HUES64 (cell line): Measurements from ENCODE around the gene CTIF.

Source experiments
- H3K27ac ChIP-seq: 2 replicates; pipeline ENCODE4 v1.7.0; 2013; ENCODE audit warnings: low read depth, low read length, inconsistent platforms
- H3K27me3 ChIP-seq: 2 replicates; pipeline ENCODE4 v1.6.1; 2013; ENCODE audit warnings: mild to moderate bottlenecking, low read length; ENCODE audit not compliant: insufficient read depth
- H3K36me3 ChIP-seq: 2 replicates; pipeline ENCODE4 v1.6.1; 2013; ENCODE audit warnings: mild to moderate bottlenecking, low read length; ENCODE audit not compliant: insufficient read depth
- H3K4me1 ChIP-seq: 2 replicates; pipeline ENCODE4 v1.6.1; 2013; ENCODE audit warnings: mild to moderate bottlenecking, low read length, moderate library complexity; ENCODE audit not compliant: insufficient read depth
- H3K4me3 ChIP-seq: 2 replicates; pipeline ENCODE4 v1.5.1; 2013; ENCODE audit warnings: mild to moderate bottlenecking, low read length, moderate library complexity
- H3K9ac ChIP-seq: 2 replicates; pipeline ENCODE4 v1.6.1; 2013; ENCODE audit warnings: mild to moderate bottlenecking, low read depth, low read length
- H3K9me3 ChIP-seq: 2 replicates; pipeline ENCODE4 v1.6.1; 2013; ENCODE audit warnings: low read depth, low read length; ENCODE audit not compliant: insufficient read depth
- WGBS: fragments of 150-250, 120-280 bp; methylation state at CpG from one replicate; pipeline ENCODE4 v1.1.7; 2013; ENCODE audit warnings: missing lambda C conversion rate; 5-methylcytosine and 5-hydroxymethylcytosine counted together

The CTIF gene

DNA sequence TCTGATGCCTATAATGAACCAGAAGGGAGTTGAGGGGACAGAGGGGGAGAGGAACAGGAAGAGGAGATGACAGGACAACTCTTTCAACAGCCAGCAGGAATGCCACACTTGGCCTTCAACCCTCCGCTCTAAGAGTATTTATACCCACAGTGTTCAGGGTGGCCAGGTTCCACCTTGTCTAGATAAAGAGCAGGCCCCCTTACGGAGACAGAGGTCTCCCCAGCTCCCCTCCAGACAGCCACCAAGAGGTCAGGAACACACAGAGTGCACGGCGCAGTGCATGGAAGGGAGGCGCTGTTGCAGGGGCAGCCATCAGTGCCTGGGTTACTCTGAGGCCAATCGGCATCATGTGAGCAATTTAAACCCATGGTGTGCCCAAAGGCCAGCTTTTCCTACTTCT, 235.0 kb downstream of the CTIF start:
- Histone ChIP-seq H3K9ac (no peak overlapping the region), H3K27ac (no peak overlapping the region), H3K4me1 (peaks cover 5% of the 10 kb centered on the region), H3K9me3 (no peaks in the 10 kb centered on the region), H3K36me3 (no peaks in the 10 kb centered on the region), H3K27me3 (no peaks in the 10 kb centered on the region), H3K4me3 (no peak overlapping the region)
- 88% methylated on average over 6 of the region's 6 CpGs for WGBS

DNA sequence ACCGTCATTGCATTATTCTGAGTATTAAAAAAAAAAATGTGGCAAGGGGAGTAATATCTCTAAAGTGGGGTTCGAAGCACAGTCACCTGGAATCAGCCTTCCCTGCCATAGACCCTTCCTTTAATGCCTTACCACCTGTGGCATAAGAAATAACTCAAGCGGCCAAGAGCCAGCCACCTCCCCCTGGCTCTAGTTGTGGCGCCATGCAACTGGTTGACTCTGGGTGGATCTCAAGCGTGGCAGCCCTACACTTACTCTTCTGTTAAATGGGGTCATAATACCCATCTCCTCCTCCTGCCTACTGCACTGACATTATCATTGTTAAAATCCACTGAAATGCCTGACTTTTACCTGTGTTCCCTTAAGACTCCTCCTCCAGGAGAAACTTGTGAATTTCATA, 236.1 kb downstream of the CTIF start:
- Histone ChIP-seq H3K9me3 (no peaks in the 10 kb centered on the region), H3K9ac (no peak overlapping the region), H3K36me3 (no peaks in the 10 kb centered on the region), H3K4me3 (no peak overlapping the region), H3K4me1 (peaks cover 5% of the 10 kb centered on the region), H3K27ac (no peak overlapping the region), H3K27me3 (no peaks in the 10 kb centered on the region)
- 88% methylated on average over 5 of the region's 5 CpGs for WGBS

GRCh38 chr18:48775372-48776155, 236.7 kb downstream of the CTIF start:
- WGBS, result 93% methylated on average over 12 of the region's 12 CpGs
- H3K9ac ChIP-seq, result no peak overlapping the region
- no peaks in the 10 kb centered on the region for H3K36me3 ChIP-seq
- peaks cover 9% of the 10 kb centered on the region for H3K4me1 ChIP-seq
- H3K4me3 ChIP-seq, result no peak overlapping the region
- H3K27ac ChIP-seq, result no peak overlapping the region
- no peaks in the 10 kb centered on the region for H3K27me3 ChIP-seq
- no peaks in the 10 kb centered on the region for H3K9me3 ChIP-seq

GRCh38 chr18:48776156-48776555, 237.3 kb downstream of the CTIF start:
- 88% methylated on average over 5 of the region's 5 CpGs for WGBS
- Histone ChIP-seq H3K9me3 (no peaks in the 10 kb centered on the region), H3K9ac (no peak overlapping the region), H3K36me3 (no peaks in the 10 kb centered on the region), H3K27me3 (no peaks in the 10 kb centered on the region), H3K4me3 (no peak overlapping the region), H3K4me1 (peaks cover 15% of the 10 kb centered on the region), H3K27ac (no peak overlapping the region)

GRCh38 chr18:48776641-48777025, 237.8 kb downstream of the CTIF start:
- Histone ChIP-seq H3K36me3 (no peaks in the 10 kb centered on the region), H3K27ac (no peak overlapping the region), H3K4me1 (peaks cover 20% of the 10 kb centered on the region), H3K27me3 (no peaks in the 10 kb centered on the region), H3K9me3 (no peaks in the 10 kb centered on the region), H3K4me3 (no peak overlapping the region), H3K9ac (no peak overlapping the region)
- 77% methylated on average over 6 of the region's 6 CpGs for WGBS

DNA sequence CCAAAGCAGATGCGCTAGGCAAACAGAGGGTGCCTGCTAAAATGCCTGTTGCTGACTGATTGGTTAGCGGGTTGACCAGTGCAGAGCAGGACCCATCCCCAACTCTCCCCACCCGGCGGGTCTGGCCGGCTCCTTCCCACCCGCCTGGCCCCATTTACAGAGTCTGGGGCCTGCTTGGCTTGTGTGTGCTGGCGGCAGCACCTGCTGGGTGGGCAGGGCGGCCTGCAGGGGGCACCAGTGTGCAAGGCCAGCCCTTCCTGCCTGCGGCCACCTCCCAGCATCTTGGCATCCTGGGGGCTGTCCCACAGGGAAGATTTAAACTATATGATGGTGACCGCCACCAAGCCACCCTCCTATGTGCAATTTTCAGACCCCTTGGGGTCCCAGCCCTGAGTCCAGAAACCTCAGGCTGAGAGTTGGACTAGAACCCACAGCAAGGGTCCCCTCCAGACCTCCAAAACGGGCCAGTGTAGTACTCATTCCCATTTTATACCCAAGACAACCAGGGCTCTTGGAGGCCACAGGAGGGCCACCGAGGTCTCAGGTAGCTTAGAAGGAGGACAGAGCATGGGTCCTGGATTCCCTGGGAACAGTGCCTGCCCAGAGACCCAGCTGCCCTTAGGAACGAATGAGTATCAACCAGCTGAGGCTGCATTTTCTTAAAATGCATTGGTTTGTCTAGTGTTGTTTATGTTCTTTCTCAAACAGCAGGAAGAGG, 238.4 kb downstream of the CTIF start:
- H3K36me3 ChIP-seq, result no peaks in the 10 kb centered on the region
- H3K4me1 ChIP-seq, result peaks cover 23% of the 10 kb centered on the region
- H3K27ac ChIP-seq, result no peak overlapping the region
- WGBS, result 45% methylated on average over 13 of the region's 13 CpGs
- H3K27me3 ChIP-seq, result no peaks in the 10 kb centered on the region
- H3K4me3 ChIP-seq, result no peak overlapping the region
- no peaks in the 10 kb centered on the region for H3K9me3 ChIP-seq
- H3K9ac ChIP-seq, result no peak overlapping the region

DNA sequence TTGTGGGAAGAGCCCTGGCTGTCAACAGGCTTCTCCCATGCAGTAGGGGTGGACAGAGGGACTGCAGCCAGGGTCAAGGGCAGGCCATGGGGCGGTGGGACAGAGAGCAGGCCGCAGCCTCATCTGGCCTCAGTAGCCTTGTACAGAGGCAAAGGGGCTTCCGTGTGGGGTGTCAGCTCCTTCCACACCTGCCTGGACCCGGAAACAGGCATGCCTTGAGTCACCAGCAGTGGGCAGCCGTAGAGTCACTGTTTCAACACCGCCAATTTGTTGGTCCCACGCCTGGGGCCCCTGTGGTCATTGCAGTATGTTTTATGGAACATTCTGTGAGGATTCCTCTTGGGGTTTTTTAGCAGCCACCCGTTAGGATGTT, 238.9 kb downstream of the CTIF start:
- Histone ChIP-seq H3K9me3 (no peaks in the 10 kb centered on the region), H3K9ac (no peak overlapping the region), H3K27me3 (no peaks in the 10 kb centered on the region), H3K27ac (no peak overlapping the region), H3K4me3 (no peak overlapping the region), H3K36me3 (no peaks in the 10 kb centered on the region), H3K4me1 (peaks cover 23% of the 10 kb centered on the region)
- WGBS, result 90% methylated on average over 8 of the region's 8 CpGs

DNA sequence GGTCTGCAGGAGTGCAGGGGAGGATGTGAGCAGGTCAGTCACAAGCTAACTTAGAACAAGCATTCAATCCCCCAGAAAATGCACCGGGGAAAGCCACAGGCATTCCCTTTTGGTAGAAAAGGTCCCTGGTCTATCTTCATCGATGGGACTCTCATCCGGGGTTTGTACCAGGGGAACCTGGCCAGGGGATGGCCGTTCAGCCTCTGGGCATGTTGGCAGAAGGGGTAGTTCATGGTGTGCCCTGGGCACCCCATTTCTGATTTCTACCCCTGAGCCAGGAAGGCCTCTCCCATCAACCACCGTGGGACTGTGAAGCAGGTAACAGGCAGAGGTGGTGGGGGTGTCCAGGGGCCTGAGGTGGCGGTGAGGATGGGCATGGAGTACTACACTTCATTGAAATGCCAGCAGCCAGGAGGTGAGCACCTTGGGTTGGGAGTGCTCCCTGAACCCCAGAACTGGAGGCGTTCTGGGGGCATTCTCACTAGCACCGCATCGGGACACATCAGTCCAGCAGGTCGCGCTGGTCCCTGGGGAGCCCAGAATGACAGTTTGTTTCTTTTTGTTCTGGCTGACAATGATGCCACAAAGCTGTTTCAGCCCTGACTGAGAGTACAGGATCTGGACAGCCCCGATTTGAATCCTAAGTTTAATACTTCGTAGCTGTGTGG, 239.6 kb downstream of the CTIF start:
- WGBS, result 93% methylated on average over 13 of the region's 13 CpGs
- peaks cover 23% of the 10 kb centered on the region for H3K4me1 ChIP-seq
- H3K36me3 ChIP-seq, result no peaks in the 10 kb centered on the region
- H3K4me3 ChIP-seq, result no peak overlapping the region
- H3K9me3 ChIP-seq, result no peaks in the 10 kb centered on the region
- H3K27ac ChIP-seq, result no peak overlapping the region
- H3K9ac ChIP-seq, result no peak overlapping the region
- H3K27me3 ChIP-seq, result no peaks in the 10 kb centered on the region

DNA sequence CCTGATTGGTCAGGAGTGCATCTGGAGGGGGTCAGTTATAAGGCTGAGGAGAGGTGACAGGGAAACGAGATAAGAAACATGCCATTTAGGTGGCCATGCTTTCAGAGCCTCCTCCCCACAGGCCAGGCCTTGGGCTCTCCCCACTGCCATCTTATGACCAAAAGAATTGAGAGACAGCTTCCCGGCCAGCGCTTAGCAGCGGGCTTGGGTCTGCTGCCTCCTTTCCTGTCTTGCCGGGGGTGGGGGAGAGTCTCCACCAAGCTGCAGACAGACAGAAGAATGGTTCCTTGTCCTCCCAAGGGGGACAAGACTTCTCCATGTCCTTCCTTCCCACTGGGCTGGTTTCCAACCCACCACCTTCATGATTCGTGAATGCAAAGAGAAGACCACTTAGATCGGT, 240.6 kb downstream of the CTIF start:
- no peak overlapping the region for H3K9ac ChIP-seq
- WGBS, result 94% methylated on average over 7 of the region's 7 CpGs
- no peak overlapping the region for H3K4me3 ChIP-seq
- H3K4me1 ChIP-seq, result peaks cover 23% of the 10 kb centered on the region
- H3K27ac ChIP-seq, result no peak overlapping the region
- no peaks in the 10 kb centered on the region for H3K36me3 ChIP-seq
- no peaks in the 10 kb centered on the region for H3K9me3 ChIP-seq
- H3K27me3 ChIP-seq, result no peaks in the 10 kb centered on the region

DNA sequence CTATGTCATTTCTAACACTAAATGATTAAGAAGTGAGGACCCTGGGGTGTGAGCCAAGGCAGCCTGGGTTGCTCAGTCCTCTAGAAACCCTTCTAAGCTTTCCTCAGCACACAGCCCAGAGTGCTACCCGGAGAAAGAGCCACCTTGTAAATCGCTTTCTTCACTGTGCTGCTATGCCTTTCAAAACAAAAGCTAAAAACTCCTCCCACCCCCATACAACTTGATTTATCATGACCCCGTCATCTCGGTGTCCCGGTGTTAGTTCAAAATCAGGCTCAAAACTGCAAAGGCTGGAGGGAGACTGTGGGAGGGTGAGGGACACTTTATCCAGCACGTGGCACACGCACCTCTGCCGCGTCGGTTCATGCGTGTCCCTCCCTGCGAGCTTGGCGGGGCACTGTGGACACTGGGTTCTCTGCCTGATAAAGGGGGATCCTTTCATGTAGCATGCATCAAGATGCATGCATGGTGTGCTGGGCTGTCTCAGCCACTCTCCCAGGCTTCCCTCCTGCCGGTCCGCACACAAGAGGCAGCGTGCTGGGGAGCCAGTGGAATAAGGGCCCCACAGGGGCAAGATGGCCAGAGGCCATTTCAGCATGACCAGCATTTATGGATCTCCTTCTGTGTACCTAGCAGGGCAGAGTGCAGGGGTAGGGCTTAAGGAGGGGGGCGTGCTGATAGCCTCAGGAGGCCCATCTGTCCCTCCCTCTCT, 241.5 kb downstream of the CTIF start:
- no peaks in the 10 kb centered on the region for H3K9me3 ChIP-seq
- no peaks in the 10 kb centered on the region for H3K36me3 ChIP-seq
- H3K27me3 ChIP-seq, result no peaks in the 10 kb centered on the region
- H3K27ac ChIP-seq, result no peak overlapping the region
- no peak overlapping the region for H3K9ac ChIP-seq
- H3K4me3 ChIP-seq, result no peak overlapping the region
- 84% methylated on average over 17 of the region's 17 CpGs for WGBS
- H3K4me1 ChIP-seq, result peaks cover 23% of the 10 kb centered on the region

DNA sequence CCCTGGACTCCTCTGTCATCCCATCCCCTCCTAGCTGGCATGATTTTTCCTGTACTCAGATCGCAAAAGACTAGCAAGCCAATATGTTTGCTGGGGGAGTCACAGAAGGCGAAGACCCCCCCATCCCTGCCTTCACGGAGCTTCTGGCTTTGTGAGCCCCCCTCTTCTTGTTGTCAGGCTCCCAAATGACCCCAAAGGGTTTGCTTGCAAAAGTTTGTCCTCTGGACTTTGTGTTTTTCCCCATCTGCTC, 242.0 kb downstream of the CTIF start:
- Histone ChIP-seq H3K9me3 (no peaks in the 10 kb centered on the region), H3K36me3 (no peaks in the 10 kb centered on the region), H3K4me3 (no peak overlapping the region), H3K27ac (no peak overlapping the region), H3K9ac (peak overlapping the region; percentile 54; the same call in 1 of the 2 replicates), H3K27me3 (no peaks in the 10 kb centered on the region), H3K4me1 (peaks cover 23% of the 10 kb centered on the region)
- WGBS, result 73% methylated on average over 3 of the region's 3 CpGs
